OCI-LY1 (cell line): ENCODE data around the gene SP3.

Experiments used
- H2AFZ ChIP-seq: fragments of 200-600 bp; sonication (generic), shearing (Covaris generic); 2 replicates; pipeline ENCODE4 v1.6.0; 2014; ENCODE audit warnings: antibody characterized with exemption, mild to moderate bottlenecking, low read length
- H3F3A ChIP-seq: fragments of 200-600 bp; sonication (generic), shearing (Covaris generic); 2 replicates; pipeline ENCODE4 v1.6.0; 2014; ENCODE audit warnings: mild to moderate bottlenecking, antibody characterized with exemption, low read length, moderate library complexity; ENCODE audit not compliant: insufficient read depth
- H3K27ac ChIP-seq: fragments of 200-600 bp; sonication (generic); 2 replicates; pipeline ENCODE4 v1.5.1; 2014; ENCODE audit warnings: low read length, mixed run types, mild to moderate bottlenecking, low read depth; ENCODE audit not compliant: poor library complexity, severe bottlenecking
- H3K27me3 ChIP-seq: fragments of 200-600 bp; sonication (generic); 2 replicates; pipeline ENCODE4 v1.6.0; 2014; ENCODE audit warnings: antibody characterized with exemption, mild to moderate bottlenecking, low read length, moderate library complexity; ENCODE audit not compliant: insufficient read depth
- H3K36me3 ChIP-seq: fragments of 200-600 bp; sonication (generic); 2 replicates; pipeline ENCODE4 v1.6.1; 2014; ENCODE audit warnings: mild to moderate bottlenecking, antibody characterized with exemption, low read length, moderate library complexity, mixed read lengths; ENCODE audit not compliant: insufficient read depth
- H3K4me1 ChIP-seq: fragments of 200-600 bp; sonication (generic); 2 replicates; pipeline ENCODE4 v1.5.1; 2014; ENCODE audit warnings: mild to moderate bottlenecking, low read length, moderate library complexity; ENCODE audit not compliant: insufficient read depth, severe bottlenecking
- H3K4me2 ChIP-seq: fragments of 200-600 bp; sonication (generic), shearing (Covaris generic); 2 replicates; pipeline ENCODE4 v1.6.1; 2014; ENCODE audit warnings: low read length
- H3K4me3 ChIP-seq: fragments of 200-600 bp; sonication (generic); 2 replicates; pipeline ENCODE4 v1.5.1; 2014; ENCODE audit warnings: low read length, low read depth, mild to moderate bottlenecking, mixed read lengths; ENCODE audit not compliant: poor library complexity, severe bottlenecking
- H3K79me2 ChIP-seq: fragments of 200-600 bp; shearing (Covaris generic); 2 replicates; pipeline ENCODE4 v1.6.1; 2016; ENCODE audit warnings: mixed run types, low read length, mixed read lengths; ENCODE audit not compliant: insufficient read depth
- H3K9ac ChIP-seq: fragments of 200-600 bp; sonication (generic), shearing (Covaris generic); 2 replicates; pipeline ENCODE4 v1.6.1; 2014; ENCODE audit warnings: mild to moderate bottlenecking, low read length, mixed read lengths
- H3K9me2 ChIP-seq: fragments of 200-600 bp; sonication (generic), shearing (Covaris generic); 2 replicates; pipeline ENCODE4 v1.6.1; 2014; ENCODE audit warnings: low read depth, mild to moderate bottlenecking, low read length, mixed read lengths
- H3K9me3 ChIP-seq: fragments of 200-600 bp; shearing (Covaris generic); 2 replicates; pipeline ENCODE4 v1.6.1; 2014; ENCODE audit warnings: low read length, mixed read lengths
- H4K20me1 ChIP-seq: fragments of 200-600 bp; sonication (generic), shearing (Covaris generic); 2 replicates; pipeline ENCODE4 v1.6.0; 2016; ENCODE audit warnings: mild to moderate bottlenecking, low read length; ENCODE audit not compliant: insufficient read depth
- EZH2 ChIP-seq: fragments of 200-600 bp; sonication (generic), shearing (Covaris generic); IDR thresholded peaks from 2 replicates; pipeline ENCODE4 v1.8.0; 2017; ENCODE audit warnings: borderline replicate concordance, mixed run types, mild to moderate bottlenecking, antibody characterized with exemption, low read length, moderate library complexity, mixed read lengths
- TF ChIP-seq, protein P1 (sequence below): fragments of 200-600 bp; sonication (generic), shearing (Covaris generic); IDR thresholded peaks from 2 replicates; pipeline ENCODE4 v1.5.1; 2017; ENCODE audit warnings: mild to moderate bottlenecking, antibody characterized with exemption, low read length, moderate library complexity, mixed read lengths

The SP3 gene

DNA sequence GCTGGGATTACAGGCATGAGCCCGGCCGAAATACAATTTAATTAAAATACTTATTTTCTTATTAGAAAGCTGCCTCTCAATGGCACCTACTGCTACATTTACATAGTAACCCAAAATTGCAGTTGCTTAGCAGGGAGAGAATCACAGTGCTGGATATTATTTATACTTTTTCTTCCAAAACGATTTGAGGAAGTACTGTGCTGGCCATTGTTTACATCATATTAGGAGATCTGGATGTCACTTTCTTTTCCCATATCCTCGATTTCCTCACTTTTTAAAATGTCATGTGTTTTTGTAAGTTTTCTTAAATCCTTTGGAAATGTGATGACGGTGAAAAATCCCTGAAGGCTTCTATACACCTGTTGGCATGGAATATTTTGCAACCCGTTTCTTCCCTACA lies 3.4 kb upstream of the SP3 start:
- Histone ChIP-seq H3K9me2 (no peaks in the 10 kb centered on the region), H3K4me1 (peaks cover 9% of the 10 kb centered on the region), H3K9ac (no peak overlapping the region), H3K9me3 (no peaks in the 10 kb centered on the region), H3K4me2 (no peak overlapping the region), H2AFZ (no peak overlapping the region), H3K27ac (no peak overlapping the region), H3K36me3 (peaks cover 2% of the 10 kb centered on the region; the same call in 1 of the 2 replicates), H3F3A (no peaks in the 10 kb centered on the region), H3K79me2 (no peaks in the 10 kb centered on the region), H3K4me3 (no peak overlapping the region), H3K27me3 (no peaks in the 10 kb centered on the region), H4K20me1 (no peaks in the 10 kb centered on the region)
- TF ChIP-seq, protein P1, sequence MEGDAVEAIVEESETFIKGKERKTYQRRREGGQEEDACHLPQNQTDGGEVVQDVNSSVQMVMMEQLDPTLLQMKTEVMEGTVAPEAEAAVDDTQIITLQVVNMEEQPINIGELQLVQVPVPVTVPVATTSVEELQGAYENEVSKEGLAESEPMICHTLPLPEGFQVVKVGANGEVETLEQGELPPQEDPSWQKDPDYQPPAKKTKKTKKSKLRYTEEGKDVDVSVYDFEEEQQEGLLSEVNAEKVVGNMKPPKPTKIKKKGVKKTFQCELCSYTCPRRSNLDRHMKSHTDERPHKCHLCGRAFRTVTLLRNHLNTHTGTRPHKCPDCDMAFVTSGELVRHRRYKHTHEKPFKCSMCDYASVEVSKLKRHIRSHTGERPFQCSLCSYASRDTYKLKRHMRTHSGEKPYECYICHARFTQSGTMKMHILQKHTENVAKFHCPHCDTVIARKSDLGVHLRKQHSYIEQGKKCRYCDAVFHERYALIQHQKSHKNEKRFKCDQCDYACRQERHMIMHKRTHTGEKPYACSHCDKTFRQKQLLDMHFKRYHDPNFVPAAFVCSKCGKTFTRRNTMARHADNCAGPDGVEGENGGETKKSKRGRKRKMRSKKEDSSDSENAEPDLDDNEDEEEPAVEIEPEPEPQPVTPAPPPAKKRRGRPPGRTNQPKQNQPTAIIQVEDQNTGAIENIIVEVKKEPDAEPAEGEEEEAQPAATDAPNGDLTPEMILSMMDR = no peak
- no peak for TF ChIP-seq EZH2

DNA sequence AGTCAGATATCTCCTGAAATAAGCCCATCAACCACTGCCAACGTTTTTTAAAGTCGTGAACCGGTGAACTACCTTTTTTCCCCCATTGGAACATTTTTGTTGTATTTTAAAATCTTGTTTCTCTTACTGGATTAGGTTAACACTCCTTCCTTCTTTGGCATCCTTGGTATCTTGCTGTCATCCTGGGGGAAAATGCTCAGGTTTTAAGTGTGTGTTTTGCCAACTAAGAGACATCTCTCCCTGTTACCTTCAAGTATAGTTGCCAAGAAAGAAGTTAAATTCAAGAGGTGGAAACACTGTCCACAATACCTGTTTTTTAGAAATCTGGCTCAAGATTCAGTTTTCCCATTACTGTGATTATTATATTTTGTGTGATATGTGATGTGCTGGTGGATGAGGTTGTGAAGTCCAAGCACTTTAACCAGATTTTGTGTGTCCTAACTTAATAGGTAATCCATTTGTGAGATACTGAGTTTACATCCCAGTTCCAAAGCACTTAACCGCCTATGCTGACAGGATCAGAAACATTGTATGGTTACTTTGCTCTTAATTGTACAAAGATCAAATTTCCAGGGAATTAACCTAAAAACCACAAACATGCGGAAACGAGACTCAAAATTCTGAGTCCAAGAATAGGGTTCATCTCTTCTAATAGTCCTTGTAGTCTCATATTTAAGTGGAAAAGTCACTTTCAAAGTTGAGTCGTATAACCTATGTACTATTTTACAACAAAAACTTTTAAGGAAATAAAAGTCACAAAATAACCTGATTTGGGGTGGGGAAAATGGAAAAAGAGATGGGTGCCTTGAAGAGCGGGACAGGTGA lies 1.3 kb upstream of the SP3 start:
- Histone ChIP-seq H3K27ac (no peak overlapping the region), H4K20me1 (no peaks in the 10 kb centered on the region)

DNA sequence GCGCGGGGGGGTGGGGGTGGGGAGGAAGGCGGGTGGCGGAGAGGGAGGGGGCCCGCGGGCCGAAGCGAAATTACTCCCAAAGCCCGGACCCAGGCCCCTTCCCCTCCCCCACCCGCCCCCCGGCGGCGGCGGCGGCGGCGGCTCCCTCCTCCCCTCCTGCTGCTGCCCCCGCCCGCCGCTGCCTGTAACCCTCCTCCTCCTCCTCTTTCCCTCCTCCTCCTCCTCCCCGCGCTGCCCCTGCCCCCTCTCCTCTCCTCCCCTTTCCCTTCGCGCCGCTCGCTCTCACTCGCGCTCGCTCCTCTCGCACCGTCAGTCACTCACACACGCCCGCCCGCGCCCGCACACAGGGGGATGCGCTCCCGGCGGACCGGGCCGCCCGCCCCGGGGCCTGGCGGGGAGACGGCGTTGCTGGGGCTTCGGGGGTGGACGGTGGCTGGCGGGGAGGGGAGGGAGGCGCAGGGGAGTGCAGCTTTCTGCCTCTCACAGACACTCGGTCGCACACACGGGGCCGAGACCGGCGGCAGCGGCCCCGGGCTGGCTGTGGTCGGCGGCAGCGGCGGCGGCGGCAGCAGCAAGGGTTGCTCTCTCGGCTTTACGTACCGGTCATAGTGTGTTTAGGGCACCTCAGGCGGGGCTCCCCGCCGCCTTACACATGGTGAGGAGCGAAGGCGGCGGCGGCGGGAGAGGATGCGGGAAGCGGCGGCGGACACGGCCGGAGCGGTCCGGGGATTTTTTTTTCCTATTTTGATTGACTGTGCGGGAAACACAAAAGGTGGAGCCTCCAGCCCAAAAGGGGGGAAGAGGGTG lies 405 bp downstream of the SP3 start:
- no peak overlapping the region for H2AFZ ChIP-seq
- no peaks in the 10 kb centered on the region for H4K20me1 ChIP-seq
- peak overlapping the region; percentile 79 for H3K4me3 ChIP-seq
- peaks cover 35% of the 10 kb centered on the region for H3K79me2 ChIP-seq
- TF ChIP-seq, protein P1 = no peak
- H3K9ac ChIP-seq = peak overlapping the region; percentile 98
- peaks cover 35% of the 10 kb centered on the region for H3K36me3 ChIP-seq
- H3F3A ChIP-seq = no peaks in the 10 kb centered on the region
- H3K9me2 ChIP-seq = no peaks in the 10 kb centered on the region
- peaks cover 28% of the 10 kb centered on the region for H3K4me1 ChIP-seq
- H3K9me3 ChIP-seq = no peaks in the 10 kb centered on the region
- peak overlapping the region; percentile 89 for H3K27ac ChIP-seq
- peak overlapping the region; percentile 86 for H3K4me2 ChIP-seq
- H3K27me3 ChIP-seq = no peaks in the 10 kb centered on the region

More for the DNA sequence above, 1.3 kb upstream of the SP3 start:
- H3K36me3 ChIP-seq = peaks cover 18% of the 10 kb centered on the region
- H3K9me2 ChIP-seq = no peaks in the 10 kb centered on the region
- H3K27me3 ChIP-seq = no peaks in the 10 kb centered on the region
- peaks cover 18% of the 10 kb centered on the region for H3K79me2 ChIP-seq
- H3K9me3 ChIP-seq = no peaks in the 10 kb centered on the region
- H3K4me1 ChIP-seq = peaks cover 19% of the 10 kb centered on the region
- TF ChIP-seq, protein P1 = no peak
- TF ChIP-seq EZH2 = no peak
- H3K4me2 ChIP-seq = peak overlapping the region; percentile 86
- no peak overlapping the region for H2AFZ ChIP-seq
- H3F3A ChIP-seq = no peaks in the 10 kb centered on the region
- peak overlapping the region; percentile 98 for H3K9ac ChIP-seq
- H3K4me3 ChIP-seq = peak overlapping the region; percentile 79
